ENCODE data around the gene KCNA1.

The KCNA1 gene

DNA sequence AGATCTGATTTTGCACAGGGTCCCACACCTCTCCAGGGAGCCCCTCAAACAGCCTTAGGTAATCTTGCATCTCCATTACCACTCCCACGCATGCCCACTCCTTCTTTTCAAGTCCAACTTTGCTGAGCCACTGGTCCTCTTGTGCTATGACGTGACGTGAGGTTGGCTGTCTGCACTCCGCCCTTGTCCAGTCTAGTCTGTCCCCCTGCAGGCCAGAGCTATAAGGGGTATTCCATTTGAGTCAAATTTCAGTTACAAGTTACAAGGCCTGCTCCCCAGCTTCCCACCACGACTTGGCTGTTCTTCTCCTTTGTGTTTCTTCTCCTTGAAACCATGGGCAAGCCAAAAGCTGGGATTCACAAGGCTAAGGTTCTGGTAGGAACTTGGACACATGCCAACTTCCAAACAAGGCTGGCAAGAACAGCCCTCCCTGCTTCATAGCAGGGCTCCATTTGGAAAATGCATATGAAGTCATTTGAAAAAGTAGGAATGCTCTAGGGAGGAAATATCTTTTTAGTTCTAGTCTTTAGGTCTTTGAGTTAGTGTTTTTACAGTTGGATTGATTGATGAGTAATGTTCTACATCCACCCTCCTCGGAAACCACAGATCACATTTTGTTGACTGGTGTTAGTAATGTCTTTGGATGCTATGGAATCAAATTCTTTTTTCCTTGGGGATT lies 49.1 kb downstream of the KCNA1 start:
- in situ Hi-C loops (cut with HindIII; ENCODE audit: low sequenced_read_pairs), result no loop called here

DNA sequence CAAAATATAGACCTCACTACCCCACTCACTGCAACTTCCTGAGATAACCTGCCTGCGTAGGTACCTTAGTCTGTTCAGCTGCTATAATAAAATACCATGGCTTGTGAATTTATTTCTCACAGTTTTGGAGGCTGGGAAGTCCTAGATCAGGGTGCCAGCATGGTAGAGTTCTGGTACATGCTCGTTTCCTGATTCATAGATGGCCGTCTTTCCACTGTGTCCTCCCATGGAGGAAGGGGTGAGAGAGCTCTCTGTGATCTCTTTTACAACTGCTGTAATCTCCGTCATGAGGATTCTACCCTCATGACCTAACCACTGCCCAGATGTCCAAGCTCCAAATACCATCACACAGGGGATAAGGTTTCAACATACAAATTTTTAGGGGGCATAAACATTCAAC lies 49.7 kb downstream of the KCNA1 start:
- in situ Hi-C loops (cut with HindIII; ENCODE audit: low sequenced_read_pairs), result no loop called here

DNA sequence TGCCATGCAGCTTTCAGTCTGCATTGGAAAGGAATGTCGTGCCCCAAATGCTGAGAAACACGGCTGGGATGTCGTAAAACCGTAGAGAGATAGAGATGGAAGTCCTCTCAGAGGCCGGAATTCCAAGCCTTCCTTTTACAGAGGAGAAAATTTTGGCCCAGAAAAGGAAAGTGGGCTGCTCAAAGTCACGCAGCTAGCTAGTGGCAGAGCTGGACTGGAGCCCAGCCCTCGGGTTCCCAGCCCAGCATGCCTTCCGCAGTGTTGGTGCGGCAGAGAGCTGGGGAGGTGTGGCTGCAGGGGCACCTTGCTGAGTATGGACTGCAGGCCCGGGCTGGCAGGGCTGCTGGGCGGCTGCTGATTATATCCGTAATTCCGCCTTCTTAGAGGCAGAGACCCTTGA lies 50.3 kb downstream of the KCNA1 start:
- in situ Hi-C loops (cut with HindIII; ENCODE audit: low sequenced_read_pairs), result no loop called here

DNA sequence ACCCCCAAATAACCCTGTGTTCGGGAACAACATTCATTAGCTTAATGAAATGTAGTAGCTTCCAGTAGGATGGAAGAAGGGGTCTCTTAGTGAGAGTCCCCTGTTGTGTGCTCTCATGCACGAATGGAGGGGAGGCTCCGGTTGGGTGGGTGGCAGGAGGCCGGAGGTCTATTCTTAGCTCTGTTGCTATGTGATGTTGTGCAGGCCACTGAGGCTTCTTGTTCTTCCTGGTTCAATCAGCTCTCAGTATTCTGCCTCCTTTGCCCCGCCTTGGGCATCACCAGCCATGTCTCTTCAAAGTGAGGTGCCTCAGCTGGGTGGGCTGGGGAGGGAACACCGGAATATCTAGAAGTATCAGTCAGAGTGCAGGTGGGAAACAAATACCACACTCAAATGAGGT lies 50.8 kb downstream of the KCNA1 start:
- in situ Hi-C loops (cut with HindIII; ENCODE audit: low sequenced_read_pairs), result no loop called here

DNA sequence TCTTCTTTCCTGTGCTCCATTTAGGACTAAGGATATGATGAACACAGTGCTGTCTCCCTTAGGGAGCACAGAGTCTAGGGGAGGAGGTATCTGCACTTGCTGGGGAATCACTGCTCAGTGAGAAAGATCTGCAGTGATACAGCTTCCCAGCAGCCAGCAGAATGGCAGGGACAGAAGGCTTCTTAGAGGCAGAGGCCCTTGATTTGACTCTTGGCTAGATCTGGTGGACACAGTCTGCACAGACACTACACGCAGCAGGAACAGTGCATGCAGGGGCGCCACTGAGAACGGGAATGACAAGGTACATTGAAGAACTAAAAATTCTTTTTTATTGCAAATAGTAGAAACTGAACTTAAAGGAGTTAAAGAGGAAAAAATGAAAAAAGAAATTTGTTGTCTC lies 51.6 kb downstream of the KCNA1 start:
- in situ Hi-C loops (cut with HindIII; ENCODE audit: low sequenced_read_pairs), result no loop called here

- in situ Hi-C loops (cut with HindIII; ENCODE audit: low sequenced_read_pairs), result no loop called here
These were observed 53.1 kb downstream of the KCNA1 start for GRCh38 chr12:4962539-4963486.
